K562 (cell line): Measurements from ENCODE around the gene SLK. TPM values are rescaled to one million over a fixed set of nuclear protein-coding genes. Genes with fewer than 3 reads are reported as not detected.

Source experiments
- ATAC-seq: fragments of 200-7000 bp; cut with Tn5 transposase; 3 replicates; pipeline ENCODE4 v1.9.1; 2020; ENCODE audit warnings: moderate library complexity
- BruUV-seq: library from RNA; stranded (reverse); fragments of 400-500 nt; replicated peaks from 2 replicates; lab custom pipeline; 2021; lab: Mats Ljungman, UMichigan
- CTCF ChIA-PET: fragments of 300-600 bp; formaldehyde crosslinking; extraction: SDS; loops from one replicate; lab custom pipeline; 2021; ENCODE audit warnings: low intra/inter-chr PET ratio; lab: Yijun Ruan, JAX
- POLR2A ChIA-PET: fragments of 300-600, 350-650 bp; sonication (Branson Sonifier 250); formaldehyde crosslinking; extraction: SDS; loops from one replicate; lab custom pipeline; 2021; ENCODE audit warnings: antibody characterized with exemption, inconsistent platforms; lab: Yijun Ruan, JAX
- DNase-seq, 4 experiments: peaks; one replicate each; pipeline versions ENCODE4 v3.0.0 to v3.0.0-alpha.2; 2011 to 2018; ENCODE audit warnings: low spot score in 3 of 4, mixed read lengths in 3 of 4; ENCODE audit errors: extremely low read depth in 1 of 4
- FAIRE-seq: peaks from 2 replicates; lab custom pipeline; 2011; peaks lifted over from hg19 to GRCh38; lab: Jason Lieb, UNC
- H2AFZ ChIP-seq: 2 replicates; pipeline ENCODE4 v1.6.0; 2011; ENCODE audit warnings: low read depth, low read length, control low read depth, inconsistent platforms
- H3K27ac ChIP-seq: fragments of 200-600 bp; 3 replicates; pipeline ENCODE4 v1.8.0; 2011; ENCODE audit warnings: low read depth, mild to moderate bottlenecking, control low read depth, inconsistent platforms, low read length, moderate library complexity, mixed read lengths; ENCODE audit errors: extremely low read depth
- H3K27me3 ChIP-seq, 2 experiments: fragments of 300-600 bp in 1 of 2; 2 replicates in 1 of 2; 3 replicates in 1 of 2; pipeline versions ENCODE4 v1.6.0 to v1.8.0; 2011; ENCODE audit warnings: inconsistent platforms in 2 of 2, low read length in 2 of 2, mild to moderate bottlenecking in 1 of 2, mixed read lengths in 1 of 2, moderate library complexity in 1 of 2; ENCODE audit not compliant: control insufficient read depth in 2 of 2, insufficient read depth in 2 of 2
- H3K36me3 ChIP-seq: fragments of 300-600 bp; 3 replicates; pipeline ENCODE4 v1.8.0; 2011; ENCODE audit warnings: mild to moderate bottlenecking, low read length, inconsistent platforms; ENCODE audit not compliant: control insufficient read depth, insufficient read depth
- H3K4me1 ChIP-seq, 2 experiments: fragments of 200-600 bp in 1 of 2; replicated peaks in 1 of 2; 2 replicates in 1 of 2; 3 replicates in 1 of 2; pipeline versions ENCODE4 v1.5.1 to v1.8.0; 2011; ENCODE audit warnings: inconsistent platforms in 2 of 2, low read length in 2 of 2, mild to moderate bottlenecking in 1 of 2, mixed read lengths in 1 of 2, moderate library complexity in 1 of 2; ENCODE audit not compliant: control insufficient read depth in 2 of 2, insufficient read depth in 2 of 2
- H3K4me2 ChIP-seq: 2 replicates; pipeline ENCODE4 v1.6.1; 2011; ENCODE audit warnings: low read length, control low read depth, inconsistent platforms, mixed read lengths; ENCODE audit not compliant: insufficient read depth
- H3K4me3 ChIP-seq: fragments of 200-600 bp; sonication (generic), shearing (Covaris generic); 2 replicates; pipeline ENCODE4 v1.5.1; 2016; ENCODE audit warnings: control low read depth, inconsistent platforms
- H3K79me2 ChIP-seq: fragments of 200-600 bp; 3 replicates; pipeline ENCODE4 v1.8.0; 2011; ENCODE audit warnings: low read length, inconsistent platforms; ENCODE audit not compliant: control insufficient read depth, insufficient read depth
- H3K9ac ChIP-seq, 2 experiments: 2 replicates each; pipeline versions ENCODE4 v1.6.0 to v1.6.1; 2011; ENCODE audit warnings: low read depth in 2 of 2, low read length in 2 of 2, control low read depth in 1 of 2, inconsistent platforms in 1 of 2, mild to moderate bottlenecking in 1 of 2, mixed read lengths in 1 of 2; ENCODE audit not compliant: insufficient read depth in 1 of 2
- H3K9me1 ChIP-seq: one replicate; pipeline ENCODE4 v1.6.0; 2011; ENCODE audit warnings: inconsistent platforms, mild to moderate bottlenecking, low read length, moderate library complexity; ENCODE audit not compliant: control insufficient read depth, insufficient read depth
- H3K9me3 ChIP-seq: replicated peaks from 2 replicates; pipeline ENCODE4 v1.5.1; 2011; ENCODE audit warnings: low read depth, low read length, inconsistent platforms; ENCODE audit not compliant: control insufficient read depth, insufficient read depth
- H4K20me1 ChIP-seq: replicated peaks from 2 replicates; pipeline ENCODE4 v1.6.1; 2011; ENCODE audit warnings: low read length, inconsistent platforms, mixed read lengths; ENCODE audit not compliant: control insufficient read depth, insufficient read depth
- BRD4 ChIP-seq: fragments of 200-600 bp; sonication (generic); IDR thresholded peaks from 2 replicates; pipeline ENCODE4 v1.6.1; 2017; ENCODE audit warnings: inconsistent platforms
- CBX1 ChIP-seq: sonication (generic); IDR thresholded peaks from 2 replicates; pipeline ENCODE4 v1.6.1; 2016; ENCODE audit warnings: antibody characterized with exemption, low read depth, mild to moderate bottlenecking
- HOXB6 ChIP-seq: fragments of 250-450 bp; sonication (Bioruptor Pico); IDR thresholded peaks from 2 replicates; pipeline ENCODE4 v1.5.1; 2022; ENCODE audit warnings: mild to moderate bottlenecking, borderline replicate concordance
- KLF6 ChIP-seq: fragments of 250-450 bp; sonication (Bioruptor Pico); IDR thresholded peaks from 2 replicates; pipeline ENCODE4 v1.4.0; 2020; ENCODE audit warnings: mild to moderate bottlenecking, moderate library complexity, borderline replicate concordance
- NCOA4 ChIP-seq: fragments of 450-650 bp; IDR thresholded peaks from 2 replicates; pipeline ENCODE4 v1.6.1; 2018; ENCODE audit warnings: mild to moderate bottlenecking; ENCODE audit not compliant: partially characterized antibody
- OTX1 ChIP-seq: fragments of 450-650 bp; formaldehyde crosslinking; IDR thresholded peaks from 2 replicates; pipeline ENCODE4 v1.4.0; 2022; ENCODE audit warnings: mild to moderate bottlenecking
- POLR2G ChIP-seq: fragments of 200-400 bp; formaldehyde crosslinking; IDR thresholded peaks from 2 replicates; pipeline ENCODE4 v1.6.1; 2017; ENCODE audit warnings: low read depth, mild to moderate bottlenecking, antibody characterized with exemption, low read length, moderate library complexity
- PYGO2 ChIP-seq: fragments of 450-650 bp; IDR thresholded peaks from 2 replicates; pipeline ENCODE4 v1.6.1; 2016; ENCODE audit warnings: mild to moderate bottlenecking, missing genetic modification characterization, moderate library complexity, missing compliant biosample characterization
- SREBF2 ChIP-seq: sonication (generic); formaldehyde crosslinking; IDR thresholded peaks from 2 replicates; pipeline ENCODE4 v1.4.0; 2020; ENCODE audit warnings: mild to moderate bottlenecking, missing genetic modification reagents
- SUPT5H ChIP-seq: fragments of 450-650 bp; IDR thresholded peaks from 2 replicates; pipeline ENCODE4 v1.6.1; 2016
- ZBTB7A ChIP-seq: IDR thresholded peaks from 2 replicates; pipeline ENCODE4 v1.6.1; 2011; ENCODE audit warnings: low read depth, mild to moderate bottlenecking, low read length, moderate library complexity, borderline replicate concordance; ENCODE audit not compliant: control insufficient read depth
- ZC3H4 ChIP-seq: sonication (generic); formaldehyde crosslinking; IDR thresholded peaks from 2 replicates; pipeline ENCODE4 v1.9.0; 2021; ENCODE audit warnings: missing genetic modification reagents, borderline replicate concordance
- ZNF408 ChIP-seq: fragments of 250-450 bp; sonication (Bioruptor Pico); IDR thresholded peaks from 2 replicates; pipeline ENCODE4 v1.4.0; 2020; ENCODE audit warnings: low read depth, mild to moderate bottlenecking, moderate library complexity
- WGBS: fragments of 100-300 bp; shearing (Covaris generic); methylation state at CpG from one replicate; pipeline ENCODE4 v1.1.6; 2016; ENCODE audit warnings: low coverage, mixed read lengths; ENCODE audit not compliant: insufficient coverage; ENCODE audit errors: missing lambda C conversion rate; 5-methylcytosine and 5-hydroxymethylcytosine counted together
- in situ Hi-C: fragments of 300-500 bp; cut with MboI; formaldehyde crosslinking; loops from 4 replicates; pipeline ENCODE4 v1.15.0; 2018; ENCODE audit warnings: inconsistent platforms, mixed read lengths
- intact Hi-C: fragments of 100-400 bp; cut with micrococcal nuclease; formaldehyde crosslinking; loops from 2 replicates; pipeline ENCODE4 v1.14.2; 2022
- polyA plus RNA-seq, 8 experiments: library from polyadenylated mRNA; depleted of rRNA in 4 of 8; stranded (reverse) in 5 of 8; unstranded in 3 of 8; fragments of >200 nt; fragmentation: Nextera tagmentation in 2 of 8; fragmentation: Illumina TruSeq in 1 of 8; extraction: Ambion mirVana in 2 of 8; extraction: Trizol in 1 of 8; gene quantifications; 2 replicates each; pipeline versions ENCODE4 v1.2.1 to v1.2.3, GENCODE V29; 2011 to 2014; ENCODE audit warnings: inconsistent platforms in 1 of 8, missing spikeins in 1 of 8
- total RNA-seq, 7 experiments: library from RNA; depleted of rRNA in 6 of 7; stranded (reverse); fragments of >200 nt in 6 of 7; fragmentation: Illumina TruSeq in 2 of 7; extraction: Trizol in 2 of 7; gene quantifications; 2 replicates each; pipeline versions ENCODE4 v1.2.1 to v1.2.3, GENCODE V29; 2011 to 2021; ENCODE audit warnings: low replicate concordance in 1 of 7

Gene SLK
- total and polyA plus RNA-seq, 9 of the 15 experiments (the other 6 are each of a cell fraction or from before 2014, with no cell fraction given), result 8.2 to 40.0 (median 23.4) TPM

DNA sequence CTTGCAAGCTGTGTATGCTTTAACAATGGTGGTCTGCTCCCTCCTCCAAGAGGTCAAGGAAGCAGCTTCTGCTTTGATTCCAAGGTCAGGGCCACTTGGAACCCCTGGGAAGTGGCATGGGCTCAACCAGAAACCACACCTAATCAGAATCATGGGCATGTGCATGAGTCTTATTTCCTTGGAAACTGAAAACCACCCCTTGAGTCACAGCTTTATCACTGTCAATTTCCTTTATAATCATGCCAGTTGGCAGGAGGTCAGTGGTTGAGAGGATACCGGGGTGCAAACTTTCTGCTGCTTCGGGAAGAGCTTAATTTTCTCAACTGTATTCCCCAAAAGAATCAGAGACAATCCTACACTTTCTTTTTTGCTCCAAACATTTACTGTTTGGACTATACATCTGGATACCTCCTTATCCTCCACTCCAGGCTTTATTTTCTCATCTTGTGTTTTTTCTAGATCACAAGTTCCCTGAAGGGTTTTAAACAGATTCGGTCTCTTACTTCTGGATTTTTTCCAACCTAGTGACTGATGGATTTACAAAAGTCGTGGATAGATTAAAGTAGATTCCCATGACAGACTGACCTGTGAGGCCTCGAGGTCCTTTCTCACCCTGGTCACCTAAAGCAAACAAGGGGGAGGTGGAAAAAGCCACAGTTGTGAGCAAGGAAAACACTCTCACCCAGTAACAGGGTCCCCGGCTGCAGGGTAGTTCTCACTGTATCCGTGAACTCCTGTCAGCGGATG is 82.7 kb downstream of the SLK start:
- Histone ChIP-seq H3K9me3 (no peaks in the 10 kb centered on the region), H3K4me1 (no peaks in the 10 kb centered on the region), H2AFZ (no peak overlapping the region), H3K79me2 (no peaks in the 10 kb centered on the region), H3K27ac (no peak overlapping the region), H3K4me2 (no peak overlapping the region), H3K27me3 (peaks cover 2 to 56% of the 10 kb centered on the region in 2 experiments; a peak in 2 of 5 replicates), H3K36me3 (no peaks in the 10 kb centered on the region), H3K4me3 (no peak overlapping the region), H3K9me1 (no peaks in the 10 kb centered on the region), H4K20me1 (no peaks in the 10 kb centered on the region), H3K9ac (no peak overlapping the region)
- CTCF ChIA-PET, result no interaction called here
- FAIRE-seq, result no peak
- intact Hi-C loops (loop anchor here (5.0 to 10.0 kb wide), 2 partner anchors 165 to 303 kb away; partner anchors contain the start of gene CFAP58), in situ Hi-C loops (no loop called here)
- DNase-seq, result no peak
- POLR2A ChIA-PET, result no interaction called here
- TF ChIP-seq KLF6 (CRISPR knock-in tag) (no peak), POLR2G (no peak), SUPT5H (no peak), NCOA4 (no peak)
- no peak for ATAC-seq
- 0% methylated on average over 7 of the region's 8 CpGs for WGBS
- no TSS peak for BruUV-seq

DNA sequence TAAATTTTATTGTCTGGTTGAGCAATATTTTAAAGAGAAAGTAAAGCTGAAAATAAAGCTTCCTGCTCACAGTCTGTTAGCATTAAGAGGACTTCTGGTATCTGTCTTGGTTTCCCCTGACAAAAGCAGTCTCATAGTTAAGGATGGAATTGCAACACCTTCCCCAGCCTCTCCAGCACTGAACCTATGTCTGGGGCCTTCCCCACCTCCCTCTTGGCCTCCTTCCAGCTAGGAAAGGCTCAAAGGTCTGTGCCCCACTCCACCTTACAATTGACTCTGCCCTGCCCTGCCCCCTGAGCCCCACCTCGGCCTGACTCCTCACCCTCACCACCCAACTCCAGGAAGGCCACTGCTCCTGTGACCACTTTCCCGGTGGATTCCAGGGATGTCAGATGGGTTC is 85.5 kb downstream of the SLK start:
- Histone ChIP-seq H3K27me3 (peaks cover 2 to 46% of the 10 kb centered on the region in 2 experiments; a peak in 2 of 5 replicates), H2AFZ (no peak overlapping the region), H3K4me3 (no peak overlapping the region), H3K36me3 (no peaks in the 10 kb centered on the region), H3K4me2 (no peak overlapping the region), H4K20me1 (no peaks in the 10 kb centered on the region), H3K27ac (no peak overlapping the region), H3K79me2 (no peaks in the 10 kb centered on the region), H3K9me3 (no peaks in the 10 kb centered on the region), H3K4me1 (no peaks in the 10 kb centered on the region), H3K9me1 (no peaks in the 10 kb centered on the region), H3K9ac (no peak overlapping the region)
- WGBS, result 0% methylated on average over 2 of the region's 2 CpGs
- POLR2A ChIA-PET, result no interaction called here
- intact Hi-C loops, result no loop called here
- TF ChIP-seq BRD4 (no peak), ZNF408 (no peak), PYGO2 (no peak), ZC3H4 (CRISPR knock-in tag) (no peak), OTX1 (CRISPR knock-in tag) (no peak), SREBF2 (CRISPR knock-in tag) (no peak), HOXB6 (no peak), CBX1 (no peak), ZBTB7A (no peak)
- CTCF ChIA-PET, result no interaction called here
- DNase-seq, result no peak
- no peak for FAIRE-seq
- no TSS peak for BruUV-seq
- no peak for ATAC-seq
- in situ Hi-C loops, result no loop called here
